DMS153 treated with DMSO at 0.1 percent for 48 hours (cell line): ENCODE data around the gene BLVRA.
"Not testable (repeated sequence)": the region's sequence is repeated elsewhere in the genome, so short reads cannot be mapped to it uniquely, and the experiment has no call there.

ENCODE experiments used
- DNase-seq: peaks from one replicate; lab custom pipeline; 2025; ENCODE audit not compliant: unreplicated experiment; lab: John Stamatoyannopoulos, UW

The BLVRA gene

GRCh38 chr7:43768887-43769272 lies 10.4 kb downstream of the BLVRA start:
- DNase-seq = no peak

GRCh38 chr7:43769281-43769680 lies 10.8 kb downstream of the BLVRA start:
- no peak for DNase-seq

GRCh38 chr7:43769791-43770465 lies 11.4 kb downstream of the BLVRA start:
- DNase-seq = no peak

- no peak for DNase-seq
These were observed 12.6 kb downstream of the BLVRA start for GRCh38 chr7:43771128-43771527.

GRCh38 chr7:43771573-43771972 lies 13.1 kb downstream of the BLVRA start:
- DNase-seq = no peak

GRCh38 chr7:43773268-43773667 lies 14.8 kb downstream of the BLVRA start:
- not testable (repeated sequence) for DNase-seq

GRCh38 chr7:43775255-43775654 lies 16.8 kb downstream of the BLVRA start:
- DNase-seq = not testable (repeated sequence)

GRCh38 chr7:43778293-43779044 lies 20.0 kb downstream of the BLVRA start:
- not testable (repeated sequence) for DNase-seq

- DNase-seq = no peak
These were observed 20.7 kb downstream of the BLVRA start for GRCh38 chr7:43779045-43779812.

GRCh38 chr7:43781726-43782607 lies 23.5 kb downstream of the BLVRA start:
- no peak for DNase-seq

- DNase-seq = no peak
These were observed 24.5 kb downstream of the BLVRA start for GRCh38 chr7:43782768-43783555.

- no peak for DNase-seq
These were observed 25.6 kb downstream of the BLVRA start for GRCh38 chr7:43784030-43784584.

GRCh38 chr7:43784585-43785087 lies 26.2 kb downstream of the BLVRA start:
- not testable (repeated sequence) for DNase-seq

- DNase-seq = no peak
These were observed 26.9 kb downstream of the BLVRA start for GRCh38 chr7:43785420-43785819.

GRCh38 chr7:43787771-43788170 lies 29.3 kb downstream of the BLVRA start:
- DNase-seq = no peak

- DNase-seq = no peak
These were observed 31.5 kb downstream of the BLVRA start for GRCh38 chr7:43790006-43790405.

- DNase-seq = no peak
These were observed 32.4 kb downstream of the BLVRA start for GRCh38 chr7:43790834-43791233.

GRCh38 chr7:43791665-43792064 lies 33.2 kb downstream of the BLVRA start:
- DNase-seq = no peak

- DNase-seq = no peak
These were observed 34.1 kb downstream of the BLVRA start for GRCh38 chr7:43792471-43793150.
